NCI-H1092 (cell line): Measurements from ENCODE around the gene ZNF597.

Experiments
- DNase-seq: peaks from one replicate; lab custom pipeline; 2025; lab: John Stamatoyannopoulos, UW

Gene ZNF597

DNA sequence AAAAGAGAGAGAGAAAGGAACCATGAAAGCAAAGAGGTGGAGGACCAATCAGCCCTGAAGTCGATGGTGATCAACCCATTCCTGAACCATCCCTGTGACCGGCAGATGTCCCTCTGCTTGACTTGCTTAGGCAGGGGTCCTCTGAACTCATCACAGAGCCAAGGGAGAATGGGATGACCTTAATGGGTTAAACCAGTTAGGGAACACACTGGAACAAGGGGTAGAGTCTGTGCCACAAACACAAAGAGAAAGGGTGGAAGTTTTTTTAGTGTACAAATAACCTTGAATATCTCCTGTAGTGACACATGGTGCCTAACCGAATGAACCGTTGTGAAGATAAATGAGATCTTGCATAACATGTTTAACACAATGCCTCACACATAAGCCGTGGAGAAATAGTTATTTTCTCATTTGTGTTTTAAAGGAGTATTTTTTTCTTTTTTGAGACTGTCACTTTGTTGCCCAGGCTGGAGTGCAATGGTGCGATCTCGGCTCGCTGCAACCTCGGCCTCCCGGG is 11.4 kb upstream of the ZNF597 start:
- no peak for DNase-seq

- DNase-seq = no peak
Observed at GRCh38 chr16:3454093-3454492, 10.8 kb upstream of the ZNF597 start.

DNA sequence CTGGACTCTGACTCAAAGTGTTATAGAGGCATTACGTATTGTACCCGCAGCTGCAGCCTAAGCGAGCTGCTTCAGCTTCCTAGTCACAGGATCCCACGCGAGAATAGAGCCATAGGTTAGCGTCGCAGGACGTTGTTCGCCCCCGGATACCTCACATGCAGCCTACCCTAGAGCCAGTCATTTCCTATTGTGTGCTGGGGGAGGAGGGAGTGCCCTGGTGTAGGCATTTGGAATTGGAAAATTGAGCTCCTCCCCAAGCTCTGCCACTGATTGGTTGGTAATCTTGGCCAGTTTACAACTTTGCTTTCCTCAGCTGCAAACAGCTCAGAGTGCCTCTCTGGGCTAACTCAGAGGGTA is 706 bp upstream of the ZNF597 start:
- no peak for DNase-seq

DNA sequence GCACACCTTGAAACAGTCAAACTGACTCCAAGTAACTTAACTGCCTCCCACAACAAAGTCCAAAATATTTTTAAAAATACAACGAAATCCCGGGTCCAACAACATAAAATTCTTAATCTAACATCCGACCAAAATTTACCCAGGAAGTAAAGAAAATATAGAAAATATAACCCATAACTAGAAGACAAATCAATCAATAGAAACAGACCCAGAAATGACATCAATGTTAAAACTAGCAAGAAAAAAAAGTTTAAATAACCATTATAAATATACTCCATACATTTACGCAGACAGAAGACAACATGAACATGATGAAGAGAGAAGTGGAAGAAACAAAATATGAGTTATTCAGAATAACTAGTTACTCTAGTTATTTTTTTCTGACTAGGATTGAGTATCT is 3.7 kb downstream of the ZNF597 start:
- no peak for DNase-seq

GRCh38 chr16:3434373-3434772 is 8.9 kb downstream of the ZNF597 start:
- DNase-seq = no peak

- no peak for DNase-seq
Observed at GRCh38 chr16:3431779-3432219, 11.5 kb downstream of the ZNF597 start.

- DNase-seq = no peak
Observed at GRCh38 chr16:3413730-3414379, 29.4 kb downstream of the ZNF597 start.

DNA sequence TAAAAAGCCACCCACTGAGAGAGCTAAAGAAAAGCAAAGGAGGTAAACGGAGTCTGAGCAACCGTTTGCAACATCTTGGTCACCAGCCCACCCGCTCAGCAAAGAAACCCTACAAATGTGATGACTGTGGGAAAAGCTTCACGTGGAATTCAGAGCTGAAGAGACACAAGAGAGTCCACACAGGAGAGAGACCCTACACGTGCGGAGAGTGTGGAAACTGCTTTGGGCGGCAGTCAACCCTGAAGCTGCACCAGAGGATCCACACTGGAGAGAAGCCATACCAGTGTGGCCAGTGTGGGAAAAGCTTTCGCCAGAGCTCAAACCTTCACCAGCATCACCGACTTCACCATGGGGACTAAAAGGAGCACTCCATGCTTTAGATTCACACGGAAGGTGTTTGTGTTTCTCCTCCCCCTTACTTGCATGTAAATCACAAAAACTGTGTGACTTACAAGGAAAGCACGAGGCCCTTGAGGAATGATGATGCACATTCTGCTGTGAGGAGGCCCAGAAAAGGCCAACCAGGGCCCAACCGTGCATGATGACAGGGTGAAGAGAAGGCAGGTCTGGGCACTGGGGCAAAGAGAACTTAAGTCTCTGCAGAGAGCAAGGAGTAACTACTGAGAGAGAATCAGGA is 34.6 kb downstream of the ZNF597 start:
- DNase-seq = no peak

DNA sequence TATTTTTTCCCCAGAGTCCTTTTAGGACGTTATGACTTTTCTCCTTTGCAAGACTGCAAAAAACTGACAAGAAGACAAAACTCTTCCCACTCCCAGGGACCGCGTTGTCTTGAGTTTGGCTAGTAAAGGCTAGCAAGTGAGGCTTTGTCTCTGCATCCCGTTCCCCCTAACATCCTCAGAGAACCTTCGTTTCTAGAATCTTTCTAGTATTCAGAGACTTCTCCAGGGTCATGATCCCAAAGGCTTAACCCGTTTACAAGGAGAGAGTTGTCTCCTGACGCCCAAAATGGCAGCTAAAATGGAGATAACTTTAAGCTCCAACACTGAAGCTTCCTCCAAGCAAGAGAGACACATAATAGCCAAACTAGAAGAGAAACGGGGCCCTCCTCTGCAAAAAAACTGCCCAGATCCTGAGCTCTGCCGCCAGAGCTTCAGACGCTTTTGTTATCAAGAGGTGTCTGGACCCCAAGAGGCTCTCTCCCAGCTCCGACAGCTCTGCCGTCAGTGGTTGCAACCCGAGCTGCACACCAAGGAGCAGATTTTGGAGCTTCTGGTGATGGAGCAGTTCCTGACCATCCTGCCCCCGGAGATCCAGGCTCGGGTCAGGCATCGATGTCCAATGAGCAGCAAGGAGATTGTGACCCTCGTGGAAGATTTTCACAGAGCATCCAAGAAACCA is 41.4 kb downstream of the ZNF597 start:
- DNase-seq = peak; percentile 8

- DNase-seq = peak; percentile 98
Observed at GRCh38 chr16:3400779-3401688, 42.3 kb downstream of the ZNF597 start, which contains the start of the genes ZNF174 and ZSCAN32. TSS of gene ZNF174 (plus strand) at chr16:3401215. CDS start at chr16:3402005, 790 bp downstream. TSS of gene ZSCAN32 (minus strand) at chr16:3401004. CDS start at chr16:3397557, 3,447 bp downstream.

- no peak for DNase-seq
Observed at GRCh38 chr16:3400446-3400778, 42.9 kb downstream of the ZNF597 start.

GRCh38 chr16:3389663-3390338 is 53.5 kb downstream of the ZNF597 start:
- DNase-seq = no peak

DNA sequence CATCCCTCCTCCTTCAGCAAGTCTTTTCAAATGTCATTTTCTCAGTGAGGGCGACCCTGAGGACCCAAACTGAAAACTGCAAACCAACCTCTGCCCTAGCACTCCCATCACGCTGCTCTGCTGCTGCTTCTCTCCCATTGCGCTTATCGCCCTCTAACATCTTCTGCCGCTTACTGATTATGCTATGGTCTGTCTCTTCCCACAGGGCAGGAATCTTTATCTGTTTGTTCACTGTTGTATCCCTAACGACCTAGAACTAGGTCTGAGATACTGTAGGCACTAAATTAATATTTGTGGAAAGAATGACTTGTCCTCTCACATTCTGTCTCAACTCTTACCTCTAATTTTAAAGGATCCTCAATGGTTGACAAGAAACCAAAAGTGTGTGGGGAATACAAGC is 55.0 kb downstream of the ZNF597 start:
- DNase-seq = no peak

DNA sequence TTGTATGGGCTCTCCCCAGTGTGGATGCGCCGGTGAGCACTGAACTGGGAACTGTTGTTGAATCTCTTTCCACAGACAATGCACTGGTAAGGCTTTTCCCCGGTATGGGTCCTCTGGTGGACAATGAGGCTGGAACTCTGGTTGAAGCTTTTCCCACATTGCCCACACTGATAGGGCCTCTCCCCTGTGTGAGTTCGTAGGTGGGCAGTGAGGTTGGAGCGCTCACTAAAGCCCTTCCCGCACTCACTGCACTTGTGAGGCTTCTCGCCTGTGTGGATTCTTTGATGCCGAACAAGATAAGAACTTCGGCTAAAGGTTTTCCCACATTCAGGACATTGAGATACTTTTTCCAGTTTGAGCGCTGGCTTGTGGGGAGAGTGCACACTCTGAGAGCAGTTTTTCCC is 60.3 kb downstream of the ZNF597 start:
- no peak for DNase-seq
